Panc1 (cell line): Measurements from ENCODE around the gene RAD23A. TPM values are rescaled to one million over a fixed set of nuclear protein-coding genes. Genes with fewer than 3 reads are reported as not detected.
"Not testable (repeated sequence)": the region's sequence is repeated elsewhere in the genome, so short reads cannot be mapped to it uniquely, and the experiment has no call there.

ENCODE experiments used
- ATAC-seq: fragments of 200-7000 bp; cut with Tn5 transposase; 2 replicates; pipeline ENCODE4 v1.9.1; 2020; ENCODE audit warnings: mild to moderate bottlenecking, moderate library complexity
- BruUV-seq: library from RNA; stranded (reverse); fragments of 400-500 nt; replicated peaks from 2 replicates; lab custom pipeline; 2021; lab: Mats Ljungman, UMichigan
- CTCF ChIA-PET: fragments of 300-600 bp; sonication (Branson Sonifier 250); formaldehyde crosslinking; loops from one replicate; lab custom pipeline; 2022; ENCODE audit warnings: antibody characterized with exemption; lab: Charles Lee
- POLR2A ChIA-PET: fragments of 300-600 bp; sonication (Branson Sonifier 250); formaldehyde crosslinking; loops from one replicate; lab custom pipeline; 2022; ENCODE audit warnings: antibody characterized with exemption; lab: Charles Lee
- DNase-seq: peaks from one replicate; pipeline ENCODE4 v3.0.0-alpha.2; 2010; ENCODE audit warnings: low read depth, low spot score
- H3K27ac ChIP-seq: 2 replicates; pipeline ENCODE4 v1.5.1; 2011; ENCODE audit warnings: mild to moderate bottlenecking, low read length, inconsistent platforms
- H3K27me3 ChIP-seq: fragments of 200-500 bp; sonication (Bioruptor generic); 2 replicates; pipeline ENCODE4 v1.6.0; 2014; ENCODE audit warnings: low read length, inconsistent platforms; ENCODE audit not compliant: control insufficient read depth, insufficient read depth
- H3K36me3 ChIP-seq: fragments of 200-500 bp; sonication (Bioruptor generic); 2 replicates; pipeline ENCODE4 v1.5.1; 2014; ENCODE audit warnings: inconsistent platforms, mild to moderate bottlenecking, low read length, moderate library complexity; ENCODE audit not compliant: control insufficient read depth, insufficient read depth
- H3K4me1 ChIP-seq: 2 replicates; pipeline ENCODE4 v1.5.1; 2011; ENCODE audit warnings: inconsistent platforms, mild to moderate bottlenecking, low read length, moderate library complexity; ENCODE audit not compliant: control insufficient read depth, insufficient read depth
- H3K4me3 ChIP-seq, 2 experiments: 2 replicates each; pipeline ENCODE4 v1.5.1; 2011 to 2012; ENCODE audit warnings: low read depth in 2 of 2, low read length in 2 of 2, mild to moderate bottlenecking in 2 of 2, inconsistent platforms in 1 of 2, moderate library complexity in 1 of 2
- H3K9me3 ChIP-seq: fragments of 200-500 bp; sonication (Bioruptor generic); 2 replicates; pipeline ENCODE4 v1.5.1; 2014; ENCODE audit warnings: low read depth, mild to moderate bottlenecking, inconsistent platforms, low read length, moderate library complexity; ENCODE audit not compliant: control insufficient read depth, insufficient read depth
- POLR2AphosphoS5 ChIP-seq: IDR thresholded peaks from 2 replicates; pipeline ENCODE4 v1.6.1; 2012; ENCODE audit warnings: mild to moderate bottlenecking, low read depth, low read length, moderate library complexity
- SIN3A ChIP-seq: IDR thresholded peaks from 2 replicates; pipeline ENCODE4 v1.6.1; 2012; ENCODE audit warnings: low read depth, mild to moderate bottlenecking, low read length, moderate library complexity, borderline replicate concordance; ENCODE audit not compliant: insufficient read depth
- TCF7L2 ChIP-seq: IDR thresholded peaks from 2 replicates; pipeline ENCODE4 v1.6.1; 2011; ENCODE audit warnings: mild to moderate bottlenecking, low read depth, low read length, inconsistent platforms
- in situ Hi-C: cut with HindIII; loops from 2 replicates; pipeline ENCODE4 v1.10.0; 2016; ENCODE audit warnings: low sequenced_read_pairs, low pct_unique_long_range_greater_than_20kb
- intact Hi-C: fragments of 100-400 bp; cut with micrococcal nuclease; formaldehyde crosslinking; loops from one replicate; pipeline ENCODE4 v1.10.0; 2022; ENCODE audit not compliant: unreplicated experiment
- total RNA-seq: library from RNA; stranded (reverse); gene quantifications from one replicate; pipeline ENCODE4 v1.2.1, GENCODE V29; 2021; ENCODE audit not compliant: unreplicated experiment
- TF ChIP-seq, protein P1 (sequence below), 2 experiments: IDR thresholded peaks; 2 replicates each; pipeline ENCODE4 v1.6.1; 2011 to 2012; ENCODE audit warnings: low read depth in 2 of 2, control low read depth in 1 of 2, low read length in 1 of 2, mild to moderate bottlenecking in 1 of 2, moderate library complexity in 1 of 2; ENCODE audit not compliant: insufficient read depth in 1 of 2

Gene RAD23A
- total RNA-seq, 1 experiment from 2014 or later, result 111 TPM

DNA sequence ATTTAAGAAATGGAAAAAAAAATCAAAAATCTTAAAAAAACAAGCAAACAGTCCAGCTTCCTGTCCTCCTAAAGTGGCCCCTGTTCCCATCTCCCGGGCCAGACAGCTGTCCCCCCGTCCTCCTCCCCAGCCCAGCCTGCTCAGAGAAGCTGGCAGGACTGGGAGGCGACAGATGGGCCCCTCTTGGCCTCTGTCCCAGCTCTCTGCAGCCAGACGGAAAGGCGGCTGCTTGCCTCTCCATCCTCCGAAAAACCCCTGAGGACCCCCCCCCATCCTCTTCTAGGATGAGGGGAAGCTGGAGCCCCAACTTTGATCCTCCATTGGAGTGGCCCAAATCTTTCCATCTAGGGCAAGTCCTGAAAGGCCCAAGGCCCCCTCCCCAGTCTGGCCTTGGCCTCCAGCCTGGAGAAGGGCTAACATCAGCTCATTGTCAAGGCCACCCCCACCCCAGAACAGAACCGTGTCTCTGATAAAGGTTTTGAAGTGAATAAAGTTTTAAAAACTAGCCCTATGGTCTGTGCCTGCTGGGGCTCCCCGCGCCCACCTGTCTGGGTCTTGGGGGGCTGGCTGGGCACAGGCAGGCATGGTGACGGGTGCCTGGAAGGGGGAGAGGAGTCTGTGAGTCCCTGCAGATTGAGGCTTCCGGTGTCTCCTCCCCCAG is 7.6 kb downstream of the RAD23A start:
- intact Hi-C loops (no loop called here), in situ Hi-C loops (no loop called here)
- H3K36me3 ChIP-seq, result peaks cover 10% of the 10 kb centered on the region
- TF ChIP-seq POLR2AphosphoS5 (peak; percentile 35), SIN3A (no peak), TCF7L2 (no peak)
- TSS peak; percentile 95 for BruUV-seq
- ChIA-PET POLR2A (no interaction called here), CTCF (interaction anchor here (1.3 kb wide), 1 partner anchor 12 kb away, joined by 3 read pairs; no protein-coding TSS in a partner anchor)
- no peaks in the 10 kb centered on the region for H3K27me3 ChIP-seq
- H3K4me3 ChIP-seq, result no peak overlapping the region
- peak overlapping the region; percentile 51; the same call in 1 of the 2 replicates for H3K27ac ChIP-seq
- H3K9me3 ChIP-seq, result no peaks in the 10 kb centered on the region
- DNase-seq, result no peak
- no peak for ATAC-seq
- H3K4me1 ChIP-seq, result peaks cover 30% of the 10 kb centered on the region

DNA sequence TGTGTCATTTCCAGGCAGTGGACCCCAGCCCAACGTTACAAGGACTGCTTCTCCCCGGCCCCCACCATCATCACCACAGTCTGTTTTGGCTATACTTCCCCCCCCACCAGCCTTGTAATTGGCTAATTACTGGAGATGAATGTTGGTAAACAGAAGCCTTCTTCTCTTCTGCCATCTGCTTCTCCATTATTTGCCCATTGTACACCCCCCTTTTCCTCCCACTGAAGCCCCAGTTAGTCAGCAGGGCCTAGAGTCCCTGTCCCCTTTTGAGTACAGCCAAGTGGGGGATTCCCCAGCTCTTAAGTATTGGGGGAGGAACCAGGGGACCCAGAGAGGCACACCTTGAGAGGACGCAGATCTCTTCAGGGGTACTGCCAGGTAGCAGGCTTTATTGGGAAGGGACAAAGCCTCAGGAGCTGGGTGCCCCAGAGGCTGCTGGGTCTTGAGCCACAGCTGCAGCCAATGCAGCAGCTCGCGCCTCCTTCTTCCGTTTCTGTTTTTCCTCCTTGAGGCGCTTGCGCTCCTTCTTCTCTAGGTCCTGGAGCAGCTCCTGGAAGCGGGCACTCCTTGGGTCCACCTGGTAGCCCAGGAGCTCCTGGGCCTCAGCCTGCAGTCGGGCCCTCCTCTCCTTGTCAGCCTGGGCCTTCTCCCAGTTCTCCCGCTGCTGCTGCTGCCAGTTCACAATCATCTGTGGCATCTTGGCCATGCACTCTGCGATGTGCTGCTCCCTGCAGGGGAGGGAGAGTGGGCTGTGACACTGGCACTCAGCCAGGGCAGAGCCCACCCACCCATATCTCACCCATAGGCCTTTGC is 8.3 kb downstream of the RAD23A start:
- ChIA-PET POLR2A (interaction anchor here (0.6 kb wide), 1 partner anchor 14 kb away, joined by 3 read pairs; no protein-coding TSS in a partner anchor), CTCF (interaction anchor here (0.6 to 1.3 kb wide), 3 partner anchors 10 to 16 kb away, joined by 3 to 5 read pairs (median 3); no protein-coding TSS in a partner anchor)
- no peak overlapping the region for H3K4me3 ChIP-seq
- intact Hi-C loops, result no loop called here
- 0 out of 2 replicates have a peak, but pooled peaks have one; percentile 24 for TF ChIP-seq POLR2AphosphoS5
- TF ChIP-seq, protein P1, sequence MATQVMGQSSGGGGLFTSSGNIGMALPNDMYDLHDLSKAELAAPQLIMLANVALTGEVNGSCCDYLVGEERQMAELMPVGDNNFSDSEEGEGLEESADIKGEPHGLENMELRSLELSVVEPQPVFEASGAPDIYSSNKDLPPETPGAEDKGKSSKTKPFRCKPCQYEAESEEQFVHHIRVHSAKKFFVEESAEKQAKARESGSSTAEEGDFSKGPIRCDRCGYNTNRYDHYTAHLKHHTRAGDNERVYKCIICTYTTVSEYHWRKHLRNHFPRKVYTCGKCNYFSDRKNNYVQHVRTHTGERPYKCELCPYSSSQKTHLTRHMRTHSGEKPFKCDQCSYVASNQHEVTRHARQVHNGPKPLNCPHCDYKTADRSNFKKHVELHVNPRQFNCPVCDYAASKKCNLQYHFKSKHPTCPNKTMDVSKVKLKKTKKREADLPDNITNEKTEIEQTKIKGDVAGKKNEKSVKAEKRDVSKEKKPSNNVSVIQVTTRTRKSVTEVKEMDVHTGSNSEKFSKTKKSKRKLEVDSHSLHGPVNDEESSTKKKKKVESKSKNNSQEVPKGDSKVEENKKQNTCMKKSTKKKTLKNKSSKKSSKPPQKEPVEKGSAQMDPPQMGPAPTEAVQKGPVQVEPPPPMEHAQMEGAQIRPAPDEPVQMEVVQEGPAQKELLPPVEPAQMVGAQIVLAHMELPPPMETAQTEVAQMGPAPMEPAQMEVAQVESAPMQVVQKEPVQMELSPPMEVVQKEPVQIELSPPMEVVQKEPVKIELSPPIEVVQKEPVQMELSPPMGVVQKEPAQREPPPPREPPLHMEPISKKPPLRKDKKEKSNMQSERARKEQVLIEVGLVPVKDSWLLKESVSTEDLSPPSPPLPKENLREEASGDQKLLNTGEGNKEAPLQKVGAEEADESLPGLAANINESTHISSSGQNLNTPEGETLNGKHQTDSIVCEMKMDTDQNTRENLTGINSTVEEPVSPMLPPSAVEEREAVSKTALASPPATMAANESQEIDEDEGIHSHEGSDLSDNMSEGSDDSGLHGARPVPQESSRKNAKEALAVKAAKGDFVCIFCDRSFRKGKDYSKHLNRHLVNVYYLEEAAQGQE (IDR thresholded peaks at IDR 0.05; ENCODE audit: insufficient read depth in 1 of 2, low read depth in 2 of 2, low read length in 1 of 2), result no peak
- DNase-seq (no peak), ATAC-seq (peak; percentile 15; the same call in 1 of the 2 replicates)
- H3K9me3 ChIP-seq, result no peaks in the 10 kb centered on the region
- H3K36me3 ChIP-seq, result peaks cover 10% of the 10 kb centered on the region
- in situ Hi-C loops, result no loop called here
- no peaks in the 10 kb centered on the region for H3K27me3 ChIP-seq
- peak overlapping the region; percentile 51; the same call in 1 of the 2 replicates for H3K27ac ChIP-seq
- BruUV-seq, result no TSS peak
- H3K4me1 ChIP-seq, result peaks cover 30% of the 10 kb centered on the region

DNA sequence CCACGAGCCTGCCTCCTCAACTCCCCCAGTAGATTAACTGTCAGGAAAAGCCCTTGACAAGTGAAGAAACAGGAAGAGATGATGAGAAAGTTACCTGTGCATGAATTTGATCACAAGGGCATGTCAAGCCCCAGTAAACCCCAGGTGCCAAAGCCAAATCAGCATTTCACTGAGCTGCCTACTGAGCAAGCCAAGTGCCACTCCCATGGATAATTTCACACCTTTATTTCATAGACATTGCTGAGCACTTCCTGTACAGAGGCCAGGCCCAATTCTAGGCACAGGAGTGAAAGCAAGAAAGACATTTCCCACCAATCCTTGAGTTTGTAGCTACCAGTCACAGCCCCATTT is 8.9 kb downstream of the RAD23A start:
- no peaks in the 10 kb centered on the region for H3K27me3 ChIP-seq
- H3K27ac ChIP-seq, result peak overlapping the region; percentile 18
- BruUV-seq, result TSS peak; percentile 79
- in situ Hi-C loops, result no loop called here
- ChIA-PET CTCF (interaction anchor here (0.6 to 1.3 kb wide), 2 partner anchors 10 to 11 kb away, joined by 3 to 5 read pairs; no protein-coding TSS in a partner anchor), POLR2A (interaction anchor here (0.6 kb wide), 1 partner anchor 228 kb away, joined by 5 read pairs; no protein-coding TSS in a partner anchor)
- H3K36me3 ChIP-seq, result peaks cover 7% of the 10 kb centered on the region
- H3K4me3 ChIP-seq, result no peak overlapping the region
- no peak; the same call in 1 of the 2 replicates for TF ChIP-seq POLR2AphosphoS5
- TF ChIP-seq, protein P1 (IDR thresholded peaks at IDR 0.05; ENCODE audit: insufficient read depth in 1 of 2, low read depth in 2 of 2, low read length in 1 of 2), result no peak
- no peak for TF ChIP-seq TCF7L2
- TF ChIP-seq SIN3A, result no peak
- ATAC-seq (no peak), DNase-seq (no peak)
- H3K9me3 ChIP-seq, result no peaks in the 10 kb centered on the region
- peaks cover 30% of the 10 kb centered on the region for H3K4me1 ChIP-seq
- intact Hi-C loops, result no loop called here

DNA sequence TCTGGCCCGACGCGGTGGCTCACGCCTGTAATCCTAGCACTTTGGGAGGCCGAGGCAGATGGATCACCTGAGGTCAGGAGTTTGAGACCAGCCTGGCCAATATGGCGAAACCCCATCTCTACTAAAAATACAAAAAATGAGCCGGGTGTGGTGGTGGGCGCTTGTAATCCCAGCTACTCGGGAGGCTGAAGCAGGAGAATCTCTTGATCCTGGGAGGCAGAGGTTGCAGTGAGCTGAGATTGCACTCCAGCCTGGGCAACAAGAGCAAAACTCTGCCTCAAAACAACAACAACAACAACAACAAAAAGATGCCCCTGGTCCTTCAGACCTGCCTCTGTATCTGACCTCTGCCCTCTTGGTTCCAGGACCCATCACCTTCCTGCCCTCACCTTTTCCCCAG is 9.9 kb downstream of the RAD23A start:
- Histone ChIP-seq H3K27ac (peak overlapping the region; percentile 58), H3K4me1 (peaks cover 30% of the 10 kb centered on the region), H3K4me3 (peak overlapping the region; percentile 72 to 78)
- H3K27me3 ChIP-seq, CTCF ChIA-PET, intact Hi-C loops, in situ Hi-C loops, H3K36me3 ChIP-seq, POLR2A ChIA-PET, H3K9me3 ChIP-seq, DNase-seq, ATAC-seq, BruUV-seq: not testable (repeated sequence)
